ENCODE data around the gene SEM1. TPM values are rescaled to one million over a fixed set of nuclear protein-coding genes. Genes with fewer than 3 reads are reported as not detected.

SEM1 gene
- total RNA-seq, 4 donors from 2014 or later, result 15.2 to 39.2 (median 37.5) TPM

DNA sequence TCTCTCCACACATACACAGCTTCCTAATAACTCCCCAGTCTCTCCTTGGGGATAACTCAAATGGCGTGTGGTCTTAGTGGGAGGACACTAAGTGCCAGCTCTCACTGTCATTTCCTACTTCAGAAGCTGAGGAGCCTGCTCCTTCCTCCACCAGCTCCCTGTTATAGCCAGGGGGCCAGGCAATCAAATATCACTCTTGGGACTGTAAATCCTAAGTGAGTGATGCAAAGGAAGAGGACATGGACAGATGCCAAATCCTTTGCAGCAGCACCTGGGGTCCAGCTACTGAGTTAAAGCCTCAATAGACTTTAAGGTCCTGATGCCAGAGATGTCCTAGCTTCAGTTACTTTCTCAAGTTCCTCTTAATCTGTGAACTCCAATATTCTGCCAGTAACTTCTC lies 34.1 kb downstream of the SEM1 start:
- no peak overlapping the region for H3K4me3 ChIP-seq
- no peaks in the 10 kb centered on the region for H3K9me3 ChIP-seq
- peaks cover 0 to 29% of the 10 kb centered on the region in 2 donors for H3K36me3 ChIP-seq
- no peak for ATAC-seq
- 86 to 88% methylated on average over 1 of the region's 1 CpG for WGBS, 2 donors (ENCODE audit: low coverage in 1 of 2)
- TF ChIP-seq POLR2A (IDR thresholded peaks at IDR 0.05), result no peak
- TF ChIP-seq, protein P1, sequence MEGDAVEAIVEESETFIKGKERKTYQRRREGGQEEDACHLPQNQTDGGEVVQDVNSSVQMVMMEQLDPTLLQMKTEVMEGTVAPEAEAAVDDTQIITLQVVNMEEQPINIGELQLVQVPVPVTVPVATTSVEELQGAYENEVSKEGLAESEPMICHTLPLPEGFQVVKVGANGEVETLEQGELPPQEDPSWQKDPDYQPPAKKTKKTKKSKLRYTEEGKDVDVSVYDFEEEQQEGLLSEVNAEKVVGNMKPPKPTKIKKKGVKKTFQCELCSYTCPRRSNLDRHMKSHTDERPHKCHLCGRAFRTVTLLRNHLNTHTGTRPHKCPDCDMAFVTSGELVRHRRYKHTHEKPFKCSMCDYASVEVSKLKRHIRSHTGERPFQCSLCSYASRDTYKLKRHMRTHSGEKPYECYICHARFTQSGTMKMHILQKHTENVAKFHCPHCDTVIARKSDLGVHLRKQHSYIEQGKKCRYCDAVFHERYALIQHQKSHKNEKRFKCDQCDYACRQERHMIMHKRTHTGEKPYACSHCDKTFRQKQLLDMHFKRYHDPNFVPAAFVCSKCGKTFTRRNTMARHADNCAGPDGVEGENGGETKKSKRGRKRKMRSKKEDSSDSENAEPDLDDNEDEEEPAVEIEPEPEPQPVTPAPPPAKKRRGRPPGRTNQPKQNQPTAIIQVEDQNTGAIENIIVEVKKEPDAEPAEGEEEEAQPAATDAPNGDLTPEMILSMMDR (IDR thresholded peaks at IDR 0.05), result no peak
- H3K27me3 ChIP-seq, result no peaks in the 10 kb centered on the region
- no peak overlapping the region for H3K27ac ChIP-seq
- no peaks in the 10 kb centered on the region for H3K4me1 ChIP-seq

DNA sequence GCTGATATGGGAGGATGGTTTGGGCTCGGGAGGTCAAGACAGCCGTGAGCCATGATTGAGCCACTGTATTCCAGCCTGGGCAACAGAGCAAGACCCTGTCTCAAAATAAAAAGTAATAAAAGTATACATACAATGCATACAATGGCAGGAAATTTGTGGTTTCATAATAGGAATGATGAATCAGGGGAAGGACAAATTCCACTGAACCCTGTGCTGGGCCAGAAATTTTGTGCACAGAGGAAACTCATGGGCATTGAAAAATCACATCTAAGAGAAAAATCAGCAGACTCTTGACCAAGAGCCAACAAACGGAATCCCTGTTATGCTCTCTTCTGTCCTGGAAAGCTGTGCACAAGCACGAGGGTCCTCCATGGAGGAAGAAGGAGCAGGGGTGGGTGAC lies 35.1 kb downstream of the SEM1 start:
- H3K4me1 ChIP-seq, result no peaks in the 10 kb centered on the region
- TF ChIP-seq POLR2A (IDR thresholded peaks at IDR 0.05) (no peak), POLR2AphosphoS5 (IDR thresholded peaks at IDR 0.05) (no peak), EP300 (IDR thresholded peaks at IDR 0.05) (no peak)
- TF ChIP-seq, protein P1 (IDR thresholded peaks at IDR 0.05), result no peak
- H3K4me3 ChIP-seq, result no peak overlapping the region
- 83 to 86% methylated on average over 1 to 4 of the region's 4 CpGs for WGBS, 2 donors (ENCODE audit: low coverage in 1 of 2)
- ATAC-seq, result no peak
- H3K9me3 ChIP-seq, result no peaks in the 10 kb centered on the region
- H3K27me3 ChIP-seq, result no peaks in the 10 kb centered on the region
- H3K27ac ChIP-seq, result no peak overlapping the region
- peaks cover 0 to 36% of the 10 kb centered on the region in 2 donors for H3K36me3 ChIP-seq

DNA sequence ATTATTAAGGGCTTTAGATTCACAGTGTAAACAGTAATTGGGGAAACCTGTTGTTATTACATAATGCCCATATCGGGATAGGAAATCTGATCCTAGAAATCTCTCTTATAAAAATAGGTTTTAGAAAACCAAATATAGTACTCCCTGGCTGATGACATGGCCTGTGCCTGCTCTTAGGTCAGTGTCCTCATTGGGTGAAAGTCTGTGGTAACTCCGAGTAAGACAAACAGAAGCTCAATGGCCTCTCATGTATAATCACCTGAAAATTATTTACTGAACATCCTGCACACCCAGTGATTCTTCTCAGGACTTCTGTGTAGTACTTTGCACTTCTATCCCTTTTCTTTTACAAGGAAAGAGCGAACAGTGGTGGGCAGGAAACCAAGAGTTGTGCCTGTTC lies 37.8 kb downstream of the SEM1 start:
- Histone ChIP-seq H3K4me1 (no peaks in the 10 kb centered on the region), H3K4me3 (no peak overlapping the region), H3K27me3 (no peaks in the 10 kb centered on the region), H3K36me3 (peaks cover 0 to 49% of the 10 kb centered on the region in 2 donors), H3K27ac (no peak overlapping the region), H3K9me3 (no peaks in the 10 kb centered on the region)
- TF ChIP-seq, protein P1 (IDR thresholded peaks at IDR 0.05), result no peak
- TF ChIP-seq POLR2A (IDR thresholded peaks at IDR 0.05) (no peak), EP300 (IDR thresholded peaks at IDR 0.05) (no peak), POLR2AphosphoS5 (IDR thresholded peaks at IDR 0.05) (no peak)
- ATAC-seq, result no peak
- 90 to 94% methylated on average over 2 of the region's 3 CpGs for WGBS, 2 donors (ENCODE audit: low coverage in 1 of 2)

DNA sequence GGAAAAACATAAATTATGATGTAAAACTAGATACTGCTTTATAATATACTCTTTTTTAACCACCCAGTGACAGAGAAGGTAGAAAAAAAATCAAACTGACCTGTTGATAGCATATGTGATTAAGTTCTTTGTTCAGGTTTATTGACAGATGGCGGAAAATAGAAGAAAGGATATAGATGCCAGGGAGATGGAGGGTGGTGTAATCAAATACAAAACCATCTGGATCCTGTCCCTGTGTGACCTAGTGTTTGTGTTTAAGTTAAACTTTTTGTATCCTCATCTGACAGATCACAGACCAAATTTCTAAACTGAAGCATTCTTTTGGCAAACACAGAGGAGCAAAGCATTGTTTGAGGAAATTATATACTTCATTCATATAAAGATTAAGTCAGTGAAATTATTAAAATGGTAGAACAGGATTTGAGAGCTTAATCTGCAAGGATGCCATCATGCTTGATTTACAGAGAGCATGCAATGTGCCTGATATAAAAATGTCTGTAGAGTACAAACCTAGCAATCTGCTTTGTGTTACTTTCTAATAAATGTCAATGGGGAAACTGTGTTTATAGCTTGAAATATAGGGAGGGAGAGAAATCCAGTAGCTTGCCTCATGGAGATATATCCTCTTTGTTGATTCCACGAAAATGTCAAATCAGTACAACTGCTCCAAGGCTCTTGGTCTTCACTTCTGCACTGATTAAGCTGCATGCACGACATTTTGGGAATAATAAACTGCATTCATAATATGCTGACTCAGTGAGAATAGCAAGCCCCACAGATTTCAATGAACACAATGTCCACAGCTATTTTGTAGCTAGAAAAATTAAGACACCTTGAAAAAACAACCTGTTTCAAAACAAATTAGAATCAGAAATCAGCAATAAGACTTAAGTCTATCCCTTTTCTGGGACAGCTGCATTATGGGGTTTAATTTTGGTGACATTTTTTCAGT lies 39.0 kb downstream of the SEM1 start:
- Histone ChIP-seq H3K27me3 (no peaks in the 10 kb centered on the region), H3K9me3 (no peaks in the 10 kb centered on the region), H3K4me3 (no peak overlapping the region), H3K4me1 (no peaks in the 10 kb centered on the region), H3K27ac (no peak overlapping the region), H3K36me3 (peaks cover 0 to 61% of the 10 kb centered on the region in 2 donors)
- 66 to 74% methylated on average over 3 of the region's 3 CpGs for WGBS, 2 donors (ENCODE audit: low coverage in 1 of 2)
- TF ChIP-seq POLR2A (IDR thresholded peaks at IDR 0.05) (no peak), POLR2AphosphoS5 (IDR thresholded peaks at IDR 0.05) (no peak), EP300 (IDR thresholded peaks at IDR 0.05) (no peak)
- TF ChIP-seq, protein P1 (IDR thresholded peaks at IDR 0.05), result no peak
- ATAC-seq, result no peak

DNA sequence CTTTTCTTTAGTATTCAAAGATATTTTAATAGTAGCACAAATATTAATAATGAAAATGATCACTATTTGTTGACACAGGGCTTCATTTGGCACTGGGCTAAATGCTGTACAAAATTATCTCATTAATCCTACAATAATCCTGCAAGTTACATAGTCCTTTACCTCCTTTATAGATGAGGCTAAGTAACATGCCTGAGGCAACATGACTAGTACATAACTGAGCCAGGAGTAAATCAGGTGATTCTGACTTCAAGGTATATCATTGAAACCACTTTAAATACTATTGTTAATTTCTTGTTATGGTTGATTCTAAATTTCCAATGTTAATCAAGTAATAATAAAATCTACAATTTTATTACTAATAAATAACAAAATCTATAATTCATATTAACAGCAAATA lies 39.8 kb downstream of the SEM1 start:
- ATAC-seq, result no peak
- no peak overlapping the region for H3K4me3 ChIP-seq
- H3K36me3 ChIP-seq, result peaks cover 0 to 62% of the 10 kb centered on the region in 2 donors
- H3K9me3 ChIP-seq, result no peaks in the 10 kb centered on the region
- TF ChIP-seq EP300 (IDR thresholded peaks at IDR 0.05) (no peak), POLR2AphosphoS5 (IDR thresholded peaks at IDR 0.05) (no peak), POLR2A (IDR thresholded peaks at IDR 0.05) (no peak)
- TF ChIP-seq, protein P1 (IDR thresholded peaks at IDR 0.05), result no peak
- H3K27ac ChIP-seq, result no peak overlapping the region
- no peaks in the 10 kb centered on the region for H3K4me1 ChIP-seq
- no peaks in the 10 kb centered on the region for H3K27me3 ChIP-seq

Measured in gastroesophageal sphincter (tissue), 4 donors.